GM12872 (cell line): ENCODE results near the gene TGM4.

Experiments
- CTCF ChIP-seq: IDR thresholded peaks from 3 replicates; pipeline ENCODE4 v1.5.1; 2011; ENCODE audit warnings: low read depth, mild to moderate bottlenecking, low read length, moderate library complexity; ENCODE audit not compliant: insufficient read depth

The TGM4 gene

DNA sequence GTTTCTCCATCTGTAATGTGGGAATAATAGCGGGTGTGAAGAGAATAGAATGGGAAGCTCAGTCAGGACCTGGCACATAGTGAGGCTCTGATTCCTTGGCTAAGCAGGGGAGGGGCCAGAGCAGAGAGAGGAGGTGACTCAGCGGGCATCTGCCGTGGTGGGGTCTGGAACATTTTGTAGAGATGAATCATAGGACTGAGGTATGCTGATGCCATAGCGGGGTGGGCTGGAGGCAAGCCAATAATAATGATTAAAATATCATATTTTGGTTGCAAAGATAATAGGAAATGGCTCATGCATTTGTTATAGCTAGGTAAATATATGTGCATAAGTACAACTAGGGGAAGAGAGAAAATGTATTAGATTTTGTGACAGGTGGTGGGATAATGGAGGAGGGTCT is 11.2 kb downstream of the TGM4 start:
- no peak for TF ChIP-seq CTCF

DNA sequence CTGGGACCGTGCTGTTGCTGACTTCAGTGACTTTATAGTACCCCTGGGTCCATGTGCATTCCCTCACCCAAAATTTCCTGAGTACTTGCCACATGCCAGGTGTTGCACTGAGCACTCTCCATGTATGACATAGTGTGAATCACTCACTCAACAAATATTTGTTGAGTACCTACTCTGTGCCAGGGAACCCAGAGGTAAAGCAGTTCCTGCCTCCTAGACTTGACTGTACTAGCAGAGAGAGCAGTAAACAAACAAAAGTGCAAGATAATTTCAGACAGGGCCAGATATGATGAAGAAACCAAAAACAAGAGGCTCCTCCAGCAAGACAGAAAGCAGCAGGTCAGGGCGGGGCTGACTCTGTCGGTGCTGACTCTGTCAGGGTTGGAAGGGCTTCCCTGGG is 12.2 kb downstream of the TGM4 start:
- no peak for TF ChIP-seq CTCF

DNA sequence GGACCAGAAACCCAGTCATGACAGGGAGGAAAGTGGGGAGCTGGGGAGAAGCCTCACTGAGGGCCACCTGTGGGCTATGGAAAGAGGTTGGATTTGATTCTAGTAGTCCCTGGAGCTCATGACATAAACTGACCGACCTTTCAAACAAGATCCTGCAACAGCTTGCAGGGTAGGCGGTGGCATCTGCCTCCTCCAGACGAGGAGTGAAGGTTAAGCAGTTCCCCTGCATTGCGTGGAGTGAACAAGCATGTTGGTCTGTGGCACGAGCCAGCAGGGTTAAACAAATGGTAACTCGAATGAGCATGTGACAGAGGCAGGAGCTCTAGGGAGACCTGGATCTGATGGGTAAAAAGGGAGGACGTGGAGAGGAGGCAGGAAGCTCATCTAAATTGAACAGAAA is 12.7 kb downstream of the TGM4 start:
- TF ChIP-seq CTCF, result no peak

GRCh38 chr3:44890258-44890657 is 15.8 kb downstream of the TGM4 start:
- TF ChIP-seq CTCF, result no peak

DNA sequence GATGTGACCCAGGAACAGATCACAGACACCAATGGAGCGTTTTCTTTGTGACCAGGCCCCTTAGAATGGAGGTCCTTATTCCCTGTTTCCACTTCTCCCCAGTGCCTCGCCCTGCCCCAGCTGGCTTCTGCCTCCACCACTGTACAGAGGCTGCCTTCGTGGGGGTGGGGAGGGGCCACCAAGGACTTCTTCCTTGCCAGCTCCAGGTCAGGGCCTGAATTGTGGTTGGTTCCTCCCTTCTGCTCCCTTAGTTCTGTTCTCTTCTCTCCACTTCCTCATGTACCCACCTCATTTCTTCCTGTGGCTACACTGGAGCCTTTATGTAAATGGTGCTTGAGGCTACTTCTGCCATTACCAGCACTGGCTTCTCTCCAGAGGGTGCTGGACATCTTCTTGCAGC is 16.4 kb downstream of the TGM4 start:
- TF ChIP-seq CTCF, result no peak

- no peak for TF ChIP-seq CTCF
These were observed 18.3 kb downstream of the TGM4 start for GRCh38 chr3:44892689-44893088.

DNA sequence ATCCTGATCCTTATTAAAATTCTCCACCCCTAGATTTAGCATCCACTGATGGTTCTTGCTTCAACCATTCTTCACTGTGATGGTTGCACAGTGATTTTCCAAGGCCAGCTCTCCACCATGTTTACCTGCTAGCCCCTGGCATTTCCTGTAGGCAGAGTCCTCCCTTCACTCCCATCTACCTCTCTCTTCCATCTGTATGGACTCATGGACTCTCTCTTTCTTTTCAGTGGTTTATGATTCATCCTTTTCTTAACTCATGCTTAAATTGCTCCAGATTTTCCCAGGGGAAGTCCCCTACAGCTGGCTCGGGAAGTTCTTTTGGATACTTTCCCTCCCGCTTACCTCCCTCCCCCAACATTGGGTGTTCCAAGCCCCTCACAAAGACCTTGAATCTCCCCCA is 18.7 kb downstream of the TGM4 start:
- TF ChIP-seq CTCF, result no peak

DNA sequence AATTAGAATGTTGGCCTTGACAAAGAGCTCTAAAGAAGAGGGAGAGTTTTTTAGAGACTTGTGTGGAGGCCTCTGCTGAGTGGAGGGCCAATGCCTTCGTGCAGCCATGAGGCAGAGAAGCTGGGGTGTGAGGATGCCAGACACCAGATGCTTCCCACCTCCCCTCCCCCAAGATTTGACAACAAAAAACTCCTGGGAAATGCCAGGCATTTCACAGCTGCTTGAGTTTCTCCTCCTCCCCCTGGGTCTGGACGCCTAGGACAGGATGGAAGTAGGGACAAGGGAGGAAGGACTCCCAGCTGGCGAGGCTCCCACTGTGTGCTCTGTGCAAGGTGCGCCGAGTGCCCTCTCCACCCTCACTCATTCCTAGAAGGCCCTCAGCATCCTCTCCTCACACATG is 20.1 kb downstream of the TGM4 start:
- no peak for TF ChIP-seq CTCF
